Measurements from ENCODE around the gene SPACA9. TPM values are rescaled to one million over a fixed set of nuclear protein-coding genes. Genes with fewer than 3 reads are reported as not detected.

The SPACA9 gene
- total and polyA plus RNA-seq, 10 donors: 1.1 to 5.6 (median 2.5) TPM

DNA sequence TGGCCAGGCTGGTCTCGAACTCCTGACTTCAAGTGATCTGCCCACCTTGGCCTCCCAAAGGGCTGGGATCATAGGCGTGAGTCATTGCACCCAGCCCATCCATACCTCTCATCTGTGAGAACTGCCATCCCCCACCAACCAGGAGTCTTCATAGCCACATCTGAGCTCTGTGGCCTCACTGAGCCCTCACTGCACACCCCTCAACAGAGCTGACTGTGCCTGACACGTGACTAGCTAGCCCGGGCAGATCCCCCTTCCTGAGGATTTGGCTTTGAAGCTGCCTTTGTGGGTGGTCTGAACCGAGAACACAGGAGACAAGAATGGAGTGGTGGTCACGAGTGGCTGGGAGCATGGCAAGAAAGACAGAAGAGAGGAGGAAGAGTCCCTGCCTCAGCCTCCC is 16.2 kb upstream of the SPACA9 start:
- H3K27me3 ChIP-seq (replicated peaks in 1 of 7): peaks cover 0 to 9% (median 0%) of the 10 kb centered on the region in 7 donors
- H3K36me3 ChIP-seq: no peaks in the 10 kb centered on the region
- DNase-seq: no peak
- H3K4me1 ChIP-seq: no peaks in the 10 kb centered on the region
- WGBS, 5 donors: 57 to 69% (median 66%) methylated on average over 6 of the region's 6 CpGs
- H3K9me3 ChIP-seq: no peaks in the 10 kb centered on the region
- no peak overlapping the region for H3K4me3 ChIP-seq
- H3K27ac ChIP-seq: no peak overlapping the region
- TF ChIP-seq POLR2A (IDR thresholded peaks at IDR 0.05) (no peak), POLR2AphosphoS5 (IDR thresholded peaks at IDR 0.05) (no peak)
- TF ChIP-seq, protein P1, sequence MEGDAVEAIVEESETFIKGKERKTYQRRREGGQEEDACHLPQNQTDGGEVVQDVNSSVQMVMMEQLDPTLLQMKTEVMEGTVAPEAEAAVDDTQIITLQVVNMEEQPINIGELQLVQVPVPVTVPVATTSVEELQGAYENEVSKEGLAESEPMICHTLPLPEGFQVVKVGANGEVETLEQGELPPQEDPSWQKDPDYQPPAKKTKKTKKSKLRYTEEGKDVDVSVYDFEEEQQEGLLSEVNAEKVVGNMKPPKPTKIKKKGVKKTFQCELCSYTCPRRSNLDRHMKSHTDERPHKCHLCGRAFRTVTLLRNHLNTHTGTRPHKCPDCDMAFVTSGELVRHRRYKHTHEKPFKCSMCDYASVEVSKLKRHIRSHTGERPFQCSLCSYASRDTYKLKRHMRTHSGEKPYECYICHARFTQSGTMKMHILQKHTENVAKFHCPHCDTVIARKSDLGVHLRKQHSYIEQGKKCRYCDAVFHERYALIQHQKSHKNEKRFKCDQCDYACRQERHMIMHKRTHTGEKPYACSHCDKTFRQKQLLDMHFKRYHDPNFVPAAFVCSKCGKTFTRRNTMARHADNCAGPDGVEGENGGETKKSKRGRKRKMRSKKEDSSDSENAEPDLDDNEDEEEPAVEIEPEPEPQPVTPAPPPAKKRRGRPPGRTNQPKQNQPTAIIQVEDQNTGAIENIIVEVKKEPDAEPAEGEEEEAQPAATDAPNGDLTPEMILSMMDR (IDR thresholded peaks at IDR 0.05 in 8 of 11, conservative IDR thresholded peaks at IDR 0.05 in 3 of 11): no peak
- intact Hi-C loops (cut with DNase I; ENCODE audit: low total_unique reads): no loop called here

DNA sequence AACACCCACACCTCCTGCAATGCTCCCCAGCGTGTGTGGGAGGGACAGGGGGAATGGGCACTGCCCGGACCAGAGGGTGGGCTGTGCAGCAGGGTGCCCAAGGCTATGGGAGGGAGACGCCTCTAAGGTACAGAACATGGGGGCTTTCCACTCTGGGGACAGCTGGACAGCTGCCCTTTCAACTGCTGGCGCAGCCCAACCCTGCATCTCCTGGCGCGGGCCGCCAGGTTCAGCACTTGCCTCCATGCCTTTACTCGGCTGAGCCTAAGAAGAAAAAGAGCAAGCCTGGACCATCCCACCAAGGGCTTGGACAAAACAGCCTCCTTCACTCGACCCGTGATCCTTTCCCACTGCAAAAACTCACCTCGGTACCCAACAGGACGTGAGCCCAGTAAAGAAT is 15.6 kb upstream of the SPACA9 start:
- intact Hi-C loops (cut with DNase I; ENCODE audit: low total_unique reads): no loop called here
- Histone ChIP-seq H3K4me3 (no peak overlapping the region), H3K4me1 (no peaks in the 10 kb centered on the region), H3K36me3 (no peaks in the 10 kb centered on the region), H3K27me3 (replicated peaks in 1 of 7) (peaks cover 0 to 4% (median 0%) of the 10 kb centered on the region in 7 donors), H3K27ac (no peak overlapping the region), H3K9me3 (no peaks in the 10 kb centered on the region)
- no peak for TF ChIP-seq POLR2A (IDR thresholded peaks at IDR 0.05)
- no peak for TF ChIP-seq POLR2AphosphoS5 (IDR thresholded peaks at IDR 0.05)
- TF ChIP-seq, protein P1 (IDR thresholded peaks at IDR 0.05 in 8 of 11, conservative IDR thresholded peaks at IDR 0.05 in 3 of 11): no peak
- 84 to 90% (median 86%) methylated on average over 12 of the region's 12 CpGs for WGBS, 5 donors
- no peak for DNase-seq

DNA sequence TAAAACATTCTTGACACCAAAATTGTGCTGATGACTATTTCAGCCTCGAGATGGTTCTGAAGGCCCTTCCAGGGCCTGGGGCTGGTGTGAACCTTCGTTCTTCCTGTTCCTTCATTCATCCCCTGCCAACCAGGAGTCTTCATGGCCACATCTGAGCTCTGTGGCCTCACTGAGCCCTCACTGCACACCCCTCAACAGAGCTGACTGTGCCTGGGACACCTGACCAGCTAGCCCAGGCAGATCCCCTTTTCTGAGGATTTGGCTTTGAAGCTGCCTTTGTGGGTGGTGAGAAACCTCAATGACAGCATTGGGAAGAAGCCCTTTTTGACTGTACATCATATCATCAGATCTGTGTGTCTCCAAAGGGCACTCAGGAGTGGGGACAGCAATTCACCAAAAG is 14.4 kb upstream of the SPACA9 start:
- no peak for TF ChIP-seq POLR2AphosphoS5 (IDR thresholded peaks at IDR 0.05)
- TF ChIP-seq, protein P1 (IDR thresholded peaks at IDR 0.05 in 8 of 11, conservative IDR thresholded peaks at IDR 0.05 in 3 of 11): no peak
- no peak overlapping the region for H3K27ac ChIP-seq
- no peak for DNase-seq
- H3K9me3 ChIP-seq: no peaks in the 10 kb centered on the region
- no peaks in the 10 kb centered on the region for H3K4me1 ChIP-seq
- no peaks in the 10 kb centered on the region for H3K27me3 ChIP-seq (replicated peaks in 1 of 7)
- H3K4me3 ChIP-seq: no peak overlapping the region
- 55 to 77% (median 70%) methylated on average over 2 of the region's 2 CpGs for WGBS, 5 donors
- intact Hi-C loops (cut with DNase I; ENCODE audit: low total_unique reads): no loop called here
- H3K36me3 ChIP-seq: no peaks in the 10 kb centered on the region

DNA sequence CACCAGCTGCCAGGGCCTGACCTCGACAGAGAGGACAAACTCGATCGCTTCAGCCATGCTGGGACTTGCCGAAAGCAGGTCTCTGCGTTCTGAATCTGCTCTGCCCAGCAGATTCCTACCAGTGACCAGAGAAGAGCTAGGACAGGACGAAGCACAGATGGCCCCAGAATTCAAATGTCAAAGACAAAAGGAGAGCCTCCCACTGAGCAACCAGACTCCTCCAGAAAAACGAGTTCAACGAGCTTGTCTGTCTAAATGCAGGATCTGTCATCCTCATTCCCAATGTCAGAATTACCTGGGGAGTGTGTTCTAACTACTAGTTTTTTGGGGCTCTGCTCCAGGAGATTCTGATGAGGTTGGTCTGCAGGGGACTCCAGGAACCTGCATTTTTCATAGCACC is 14.0 kb upstream of the SPACA9 start:
- no peak for DNase-seq
- WGBS, 5 donors: 70 to 76% (median 74%) methylated on average over 8 of the region's 8 CpGs
- TF ChIP-seq POLR2AphosphoS5 (IDR thresholded peaks at IDR 0.05): no peak
- no peak for TF ChIP-seq POLR2A (IDR thresholded peaks at IDR 0.05)
- TF ChIP-seq, protein P1 (IDR thresholded peaks at IDR 0.05 in 8 of 11, conservative IDR thresholded peaks at IDR 0.05 in 3 of 11): no peak
- H3K4me3 ChIP-seq: no peak overlapping the region
- H3K36me3 ChIP-seq: no peaks in the 10 kb centered on the region
- no peaks in the 10 kb centered on the region for H3K4me1 ChIP-seq
- H3K9me3 ChIP-seq: no peaks in the 10 kb centered on the region
- intact Hi-C loops (cut with DNase I; ENCODE audit: low total_unique reads): no loop called here
- H3K27ac ChIP-seq: no peak overlapping the region
- no peaks in the 10 kb centered on the region for H3K27me3 ChIP-seq (replicated peaks in 1 of 7)
